SK-N-SH (cell line): ENCODE data around the gene RWDD2A.

Experiments
- CTCF ChIP-seq: fragments of 200-600 bp; sonication (generic); IDR thresholded peaks from 2 replicates; pipeline ENCODE4 v1.6.1; 2017; ENCODE audit warnings: antibody characterized with exemption, mild to moderate bottlenecking, moderate library complexity
- ELF1 ChIP-seq: IDR thresholded peaks from 2 replicates; pipeline ENCODE4 v1.4.0; 2012
- EP300 ChIP-seq, 2 experiments: IDR thresholded peaks; 2 replicates each; pipeline versions ENCODE4 v1.4.0 to v1.6.1; 2012; ENCODE audit warnings: borderline replicate concordance in 1 of 2, low read depth in 1 of 2, low read length in 1 of 2
- GABPA ChIP-seq: IDR thresholded peaks from 2 replicates; pipeline ENCODE4 v1.4.0; 2012; ENCODE audit warnings: low read depth, mild to moderate bottlenecking
- POLR2AphosphoS5 ChIP-seq: IDR thresholded peaks from 2 replicates; pipeline ENCODE4 v1.6.1; 2012; ENCODE audit warnings: low read depth, low read length
- TAF1 ChIP-seq: IDR thresholded peaks from 2 replicates; pipeline ENCODE4 v1.6.1; 2012; ENCODE audit warnings: low read depth, mild to moderate bottlenecking, low read length, moderate library complexity, borderline replicate concordance
- TCF12 ChIP-seq: IDR thresholded peaks from 2 replicates; pipeline ENCODE4 v1.4.0; 2012

GRCh38 chr6:83185096-83185495 is 8.1 kb upstream of the RWDD2A start:
- TF ChIP-seq POLR2AphosphoS5 (no peak), CTCF (no peak), GABPA (no peak), TAF1 (no peak), TCF12 (no peak), EP300 (IDR thresholded peaks at IDR 0.05; ENCODE audit: borderline replicate concordance in 1 of 2, low read depth in 1 of 2, low read length in 1 of 2) (no peak), ELF1 (no peak)
